ENCODE measurements around the gene ZNF557. TPM values are rescaled to one million over a fixed set of nuclear protein-coding genes. Genes with fewer than 3 reads are reported as not detected.

The ZNF557 gene
- total RNA-seq, 1 experiment from 2014 or later = 9.4 TPM

DNA sequence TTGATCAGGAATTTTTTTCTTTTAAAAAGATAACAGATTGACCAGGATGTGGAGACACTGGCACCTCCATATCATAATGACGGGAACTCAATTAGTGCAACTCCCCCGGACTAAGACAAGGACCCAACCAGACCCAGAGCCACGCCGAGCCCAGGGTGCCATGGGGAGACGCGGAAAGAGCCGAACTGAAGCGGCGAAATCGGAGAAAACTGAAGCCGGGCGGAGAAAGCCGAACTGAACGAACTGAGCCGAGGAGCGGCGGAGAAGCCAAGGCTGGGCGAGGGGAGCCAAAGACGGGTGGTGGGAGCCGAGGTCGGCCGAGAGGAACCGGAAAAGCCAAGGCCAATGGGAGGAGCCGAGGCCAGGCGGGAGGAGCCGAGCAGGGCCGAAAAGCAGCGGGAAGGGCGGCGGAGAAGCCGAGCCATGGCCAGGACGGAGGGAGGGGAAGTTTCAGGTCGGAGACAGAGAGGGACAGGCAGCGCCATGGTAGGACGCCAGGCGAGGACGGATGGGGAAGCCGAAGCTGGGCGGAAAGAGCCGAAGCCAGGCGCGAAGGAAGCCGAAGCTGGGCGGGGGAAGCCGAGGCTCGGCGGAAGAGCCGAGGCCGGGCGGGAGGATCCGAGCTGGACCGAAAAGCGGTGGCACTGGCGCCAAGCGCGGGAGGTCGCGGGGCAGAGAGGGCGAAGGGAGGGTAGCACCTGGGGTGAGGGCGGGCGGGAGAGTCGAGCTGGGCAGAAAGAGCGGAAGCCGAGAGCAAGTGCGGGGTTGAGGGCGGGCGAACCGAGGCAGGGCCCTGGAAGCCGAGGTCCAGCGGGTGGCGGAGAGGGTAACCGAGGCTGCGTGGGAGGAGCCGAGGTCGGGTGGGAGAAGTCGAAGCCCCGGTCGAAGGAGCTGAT is 29.4 kb downstream of the ZNF557 start:
- Histone ChIP-seq H3K9me3 (replicated peaks) (peaks cover 21% of the 10 kb centered on the region), H3K4me3 (peak overlapping the region; percentile 64), H3K36me3 (no peaks in the 10 kb centered on the region), H3K4me1 (replicated peaks) (peaks cover 10% of the 10 kb centered on the region; the same call in 1 of the 2 replicates), H3K27ac (peak overlapping the region; percentile 54), H3K27me3 (replicated peaks) (0 out of 2 replicates have a peak, but pooled peaks cover 2% of the 10 kb centered on the region)
- peak; percentile 84 to 87 for DNase-seq (ENCODE audit: low read depth in 1 of 2, low spot score in 2 of 2)

DNA sequence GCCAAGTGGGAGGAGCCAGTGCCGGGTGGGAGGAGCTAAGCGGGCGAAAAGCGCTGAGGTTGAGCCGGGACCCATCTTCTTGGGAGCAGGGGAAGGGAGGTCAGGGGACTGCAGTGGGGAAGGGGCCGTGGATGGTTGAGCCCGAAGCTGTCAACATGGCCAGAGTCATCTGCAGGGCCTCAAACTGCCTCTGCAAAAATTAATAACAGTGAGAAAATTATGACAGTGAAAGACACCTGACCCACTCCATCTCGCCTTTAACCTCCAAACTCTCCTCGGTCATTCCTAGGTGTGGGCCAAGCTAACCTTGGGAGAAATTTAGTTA is 30.1 kb downstream of the ZNF557 start:
- Histone ChIP-seq H3K27ac (peak overlapping the region; percentile 54), H3K4me1 (replicated peaks) (peaks cover 10% of the 10 kb centered on the region; the same call in 1 of the 2 replicates), H3K4me3 (peak overlapping the region; percentile 64), H3K27me3 (replicated peaks) (0 out of 2 replicates have a peak, but pooled peaks cover 2% of the 10 kb centered on the region), H3K9me3 (replicated peaks) (peaks cover 21% of the 10 kb centered on the region), H3K36me3 (no peaks in the 10 kb centered on the region)
- DNase-seq (ENCODE audit: low read depth in 1 of 2, low spot score in 2 of 2) = no peak

DNA sequence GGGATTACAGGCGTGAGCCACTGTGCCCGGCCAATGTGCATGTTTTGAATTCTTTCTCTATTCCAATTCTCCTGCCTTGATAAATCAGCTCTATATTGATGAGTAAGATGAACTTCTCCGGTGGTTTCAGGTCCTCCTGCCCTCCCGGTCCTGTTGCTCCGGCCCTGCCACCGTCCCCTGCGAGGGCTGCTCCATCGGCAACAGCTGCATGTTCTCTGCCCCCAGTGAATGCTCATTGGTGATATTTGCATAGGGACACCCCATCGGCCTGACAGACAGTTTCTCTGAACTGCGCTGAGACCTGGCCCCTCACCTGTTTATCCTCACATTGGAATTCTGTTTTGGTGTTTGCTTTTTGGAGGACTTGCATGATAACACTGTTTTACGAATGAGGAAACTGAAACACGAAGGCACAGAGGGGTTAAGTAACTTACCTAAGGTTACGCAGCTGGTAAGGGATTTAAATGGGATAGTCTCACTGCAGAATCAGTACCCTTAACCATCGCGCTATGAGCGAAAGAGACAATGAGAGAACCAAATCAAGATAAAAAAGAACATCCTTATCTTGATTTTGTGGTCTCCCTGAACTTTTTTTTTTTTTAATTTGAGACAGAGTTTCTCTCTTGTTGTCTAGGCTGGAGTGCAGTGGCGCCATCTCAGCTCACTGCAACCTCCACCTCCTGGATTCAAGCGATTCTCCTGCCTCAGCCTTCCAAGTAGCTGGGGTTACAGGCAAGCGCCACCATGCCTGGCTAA is 32.2 kb downstream of the ZNF557 start:
- H3K36me3 ChIP-seq = no peaks in the 10 kb centered on the region
- H3K27ac ChIP-seq = no peak overlapping the region
- DNase-seq (ENCODE audit: low read depth in 1 of 2, low spot score in 2 of 2) = no peak
- H3K4me3 ChIP-seq = no peak overlapping the region
- peaks cover 10% of the 10 kb centered on the region; the same call in 1 of the 2 replicates for H3K4me1 ChIP-seq (replicated peaks)
- H3K27me3 ChIP-seq (replicated peaks) = 0 out of 2 replicates have a peak, but pooled peaks cover 2% of the 10 kb centered on the region
- H3K9me3 ChIP-seq (replicated peaks) = peaks cover 16% of the 10 kb centered on the region

DNA sequence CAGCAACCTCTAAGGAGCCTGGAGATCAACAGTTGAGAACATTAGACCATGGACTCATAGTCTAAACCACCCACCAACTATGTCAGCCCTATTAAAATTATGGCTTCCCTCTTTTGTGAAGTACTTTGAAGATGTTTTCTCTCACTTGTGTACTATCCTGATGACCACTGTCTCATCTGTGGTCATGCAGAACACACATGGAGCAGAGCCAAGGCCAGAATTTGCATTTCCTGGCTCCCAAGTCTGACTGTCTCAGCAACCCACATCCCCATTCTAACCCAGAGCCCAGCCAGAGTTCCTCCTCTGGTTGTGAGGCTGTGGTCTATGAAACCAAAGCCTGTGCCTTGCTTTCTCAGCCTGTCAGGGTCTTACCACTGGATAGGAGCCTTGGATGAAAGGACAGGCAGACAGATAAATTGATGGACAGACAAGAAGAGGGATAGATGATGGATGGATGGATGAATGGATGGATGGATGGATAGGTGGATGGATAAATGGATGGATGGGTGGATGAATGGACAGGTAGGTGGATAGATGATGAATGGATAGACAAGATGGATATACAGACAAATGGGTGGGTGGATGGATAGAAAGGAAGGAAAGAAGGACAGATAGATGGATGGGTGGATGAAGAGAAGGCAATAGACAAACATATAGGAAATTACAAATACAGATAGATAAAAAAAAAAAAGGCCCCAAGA is 35.4 kb downstream of the ZNF557 start:
- no peaks in the 10 kb centered on the region for H3K36me3 ChIP-seq
- H3K4me1 ChIP-seq (replicated peaks) = no peaks in the 10 kb centered on the region
- H3K27me3 ChIP-seq (replicated peaks) = no peaks in the 10 kb centered on the region
- H3K27ac ChIP-seq = no peak overlapping the region
- no peak for DNase-seq (ENCODE audit: low read depth in 1 of 2, low spot score in 2 of 2)
- no peak overlapping the region for H3K4me3 ChIP-seq
- H3K9me3 ChIP-seq (replicated peaks) = no peaks in the 10 kb centered on the region

DNA sequence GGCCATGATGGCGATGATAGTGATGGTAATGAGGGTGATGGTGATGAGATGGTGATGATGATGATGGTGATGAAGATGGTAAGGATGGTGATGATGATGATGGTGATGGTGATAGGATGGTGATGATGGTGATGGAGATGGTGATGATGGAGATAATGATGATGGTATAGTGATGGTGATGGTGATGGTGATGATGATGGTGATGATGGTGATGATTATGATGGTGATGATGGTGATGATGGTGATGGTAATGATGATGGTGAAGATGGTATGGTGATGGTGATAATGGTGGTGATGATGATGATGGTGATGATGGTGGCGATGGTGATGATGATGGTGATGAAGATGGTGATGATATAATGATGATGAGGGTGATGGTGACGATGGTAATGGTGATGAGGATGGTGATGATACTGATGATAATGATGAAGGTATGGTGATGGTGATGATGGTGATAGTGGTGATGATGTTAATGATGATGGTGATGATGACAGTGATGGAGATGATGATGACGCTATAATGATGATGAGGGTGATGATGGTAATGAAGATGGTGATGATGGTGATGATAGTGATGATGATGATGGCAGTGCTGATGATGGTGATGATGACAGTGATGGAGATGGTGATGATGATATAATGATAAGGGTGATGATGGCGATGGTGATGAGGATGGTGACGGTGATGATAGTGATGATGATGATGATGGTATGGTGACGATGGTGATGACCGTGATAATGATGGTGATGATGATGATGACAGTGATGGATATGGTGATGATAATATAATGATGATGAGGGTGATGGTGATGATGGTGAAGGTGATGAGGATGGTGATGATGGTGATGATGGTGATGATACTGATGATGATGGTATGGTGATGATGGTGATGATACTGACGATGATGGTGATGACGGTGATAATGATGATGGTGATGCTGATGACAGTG is 37.5 kb downstream of the ZNF557 start:
- no peak overlapping the region for H3K4me3 ChIP-seq
- H3K36me3 ChIP-seq = no peaks in the 10 kb centered on the region
- no peak for DNase-seq (ENCODE audit: low read depth in 1 of 2, low spot score in 2 of 2)
- H3K27ac ChIP-seq = no peak overlapping the region
- no peaks in the 10 kb centered on the region for H3K4me1 ChIP-seq (replicated peaks)
- no peaks in the 10 kb centered on the region for H3K27me3 ChIP-seq (replicated peaks)
- H3K9me3 ChIP-seq (replicated peaks) = no peaks in the 10 kb centered on the region

DNA sequence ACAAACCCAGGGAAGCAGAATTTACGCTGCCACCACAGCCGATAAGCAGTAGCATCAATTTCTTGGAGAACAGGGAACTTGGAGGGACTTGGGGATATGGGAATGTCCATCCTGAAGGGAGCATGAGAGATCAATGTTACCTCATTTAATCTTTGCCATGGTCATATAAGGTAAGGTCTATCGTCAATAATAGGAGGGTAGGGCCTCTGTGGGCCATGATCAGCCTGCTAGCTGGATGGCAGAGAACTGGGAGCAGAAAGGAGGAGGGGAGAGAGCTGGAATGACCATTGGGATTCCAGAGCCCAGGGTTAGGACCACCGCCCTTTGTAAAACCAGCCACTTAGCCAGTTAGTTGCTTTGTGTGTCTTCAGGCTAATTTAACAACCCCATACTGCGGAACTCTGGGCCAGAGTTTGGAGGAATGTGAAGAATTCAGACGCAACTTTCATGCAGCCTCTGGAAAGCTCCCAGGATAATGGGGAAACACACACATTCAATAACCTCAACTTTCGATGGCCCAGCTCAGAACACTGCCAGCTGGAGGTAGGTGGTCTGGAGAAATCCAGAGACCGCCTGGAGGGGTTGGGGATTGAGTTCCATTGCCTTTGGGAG is 40.3 kb downstream of the ZNF557 start:
- no peaks in the 10 kb centered on the region for H3K4me1 ChIP-seq (replicated peaks)
- no peak overlapping the region for H3K27ac ChIP-seq
- H3K27me3 ChIP-seq (replicated peaks) = no peaks in the 10 kb centered on the region
- H3K36me3 ChIP-seq = no peaks in the 10 kb centered on the region
- peaks cover 3% of the 10 kb centered on the region; the same call in 1 of the 2 replicates for H3K9me3 ChIP-seq (replicated peaks)
- DNase-seq (ENCODE audit: low read depth in 1 of 2, low spot score in 2 of 2) = no peak
- no peak overlapping the region for H3K4me3 ChIP-seq

DNA sequence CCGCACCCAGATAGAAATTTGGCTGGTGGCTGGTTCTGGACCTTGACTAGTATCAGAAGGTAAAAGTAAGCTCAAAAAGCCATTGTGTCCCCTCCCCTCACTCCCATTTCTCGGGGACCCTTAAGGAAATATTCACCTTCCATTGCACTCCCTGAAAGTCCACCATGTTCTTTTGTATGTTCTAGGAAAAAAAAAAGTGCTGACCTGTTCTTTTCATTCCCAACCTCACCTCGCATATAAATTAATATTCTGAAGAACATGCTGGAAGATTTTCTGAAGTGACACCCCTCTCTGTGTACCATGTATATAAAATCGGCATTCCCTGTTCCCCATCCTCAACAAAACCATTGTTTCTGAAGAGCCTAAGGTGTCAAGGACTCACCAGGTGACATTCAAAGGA is 43.2 kb downstream of the ZNF557 start:
- H3K27me3 ChIP-seq (replicated peaks) = no peaks in the 10 kb centered on the region
- no peak overlapping the region for H3K4me3 ChIP-seq
- H3K36me3 ChIP-seq = no peaks in the 10 kb centered on the region
- no peaks in the 10 kb centered on the region for H3K4me1 ChIP-seq (replicated peaks)
- peaks cover 3% of the 10 kb centered on the region; the same call in 1 of the 2 replicates for H3K9me3 ChIP-seq (replicated peaks)
- no peak overlapping the region for H3K27ac ChIP-seq
- DNase-seq (ENCODE audit: low read depth in 1 of 2, low spot score in 2 of 2) = no peak

DNA sequence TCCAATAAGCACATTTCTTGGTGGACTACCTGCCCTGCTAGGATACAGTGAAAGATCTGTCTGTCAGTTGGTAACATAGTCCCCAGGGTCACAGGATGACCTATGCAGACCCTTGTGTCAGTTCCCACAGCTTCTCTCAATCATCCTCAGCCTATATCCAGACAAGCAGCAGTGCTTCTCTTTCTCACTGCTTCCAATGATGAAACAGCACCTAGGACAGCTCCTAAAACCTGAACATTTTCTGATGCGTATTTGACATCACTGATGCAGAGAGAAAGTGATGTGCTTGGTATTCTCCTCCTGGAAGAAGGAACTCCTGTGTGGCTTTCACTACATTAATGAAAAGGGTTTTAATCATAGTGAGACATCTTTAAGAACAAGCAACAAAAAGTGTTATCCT is 43.7 kb downstream of the ZNF557 start:
- no peaks in the 10 kb centered on the region for H3K4me1 ChIP-seq (replicated peaks)
- H3K27me3 ChIP-seq (replicated peaks) = no peaks in the 10 kb centered on the region
- H3K27ac ChIP-seq = no peak overlapping the region
- no peak for DNase-seq (ENCODE audit: low read depth in 1 of 2, low spot score in 2 of 2)
- H3K9me3 ChIP-seq (replicated peaks) = peaks cover 3% of the 10 kb centered on the region; the same call in 1 of the 2 replicates
- no peaks in the 10 kb centered on the region for H3K36me3 ChIP-seq
- no peak overlapping the region for H3K4me3 ChIP-seq

DNA sequence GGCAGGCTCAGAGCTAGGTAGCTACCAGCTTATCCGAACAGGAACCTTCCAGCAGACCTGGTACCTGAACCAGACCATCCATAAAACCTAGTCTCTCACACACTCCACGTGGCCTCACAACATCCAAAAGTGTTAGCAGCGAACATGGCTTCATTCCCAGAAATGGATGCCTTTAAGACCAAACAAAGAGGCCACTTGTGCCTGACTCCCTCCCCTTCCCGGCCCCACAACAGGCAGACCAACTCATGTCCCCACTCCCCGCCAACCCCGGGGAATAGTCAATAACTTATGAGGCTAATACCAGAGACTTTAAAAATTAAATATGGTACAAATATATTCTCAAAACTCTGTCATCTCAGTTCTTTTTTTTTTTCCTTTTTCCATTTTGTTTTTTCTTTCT is 46.2 kb downstream of the ZNF557 start:
- no peaks in the 10 kb centered on the region for H3K27me3 ChIP-seq (replicated peaks)
- H3K9me3 ChIP-seq (replicated peaks) = peaks cover 9% of the 10 kb centered on the region
- no peak overlapping the region for H3K27ac ChIP-seq
- no peaks in the 10 kb centered on the region for H3K4me1 ChIP-seq (replicated peaks)
- no peaks in the 10 kb centered on the region for H3K36me3 ChIP-seq
- DNase-seq (ENCODE audit: low read depth in 1 of 2, low spot score in 2 of 2) = no peak
- H3K4me3 ChIP-seq = no peak overlapping the region

DNA sequence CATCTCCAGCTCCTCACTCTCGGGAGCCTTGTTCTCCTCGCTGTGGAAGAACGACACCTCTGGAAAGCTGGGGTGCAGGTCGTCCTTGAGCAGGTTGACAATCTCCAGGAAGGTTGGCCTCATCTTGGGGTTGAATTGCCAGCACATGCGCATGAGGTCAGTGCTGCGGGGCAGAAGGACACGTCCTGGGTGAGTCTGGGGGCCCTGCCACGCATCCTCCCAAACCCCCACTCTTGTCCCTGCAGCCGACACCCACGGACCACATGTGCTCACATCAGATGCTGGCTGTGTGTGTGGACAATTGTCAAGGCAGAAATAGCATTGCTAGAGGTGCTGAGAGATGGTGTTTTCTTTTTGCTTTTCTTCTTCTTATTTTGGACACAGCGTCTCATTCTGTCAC is 47.7 kb downstream of the ZNF557 start:
- peaks cover 10% of the 10 kb centered on the region for H3K9me3 ChIP-seq (replicated peaks)
- H3K27ac ChIP-seq = no peak overlapping the region
- no peaks in the 10 kb centered on the region for H3K4me1 ChIP-seq (replicated peaks)
- no peaks in the 10 kb centered on the region for H3K27me3 ChIP-seq (replicated peaks)
- no peak for DNase-seq (ENCODE audit: low read depth in 1 of 2, low spot score in 2 of 2)
- H3K4me3 ChIP-seq = no peak overlapping the region
- no peaks in the 10 kb centered on the region for H3K36me3 ChIP-seq

DNA sequence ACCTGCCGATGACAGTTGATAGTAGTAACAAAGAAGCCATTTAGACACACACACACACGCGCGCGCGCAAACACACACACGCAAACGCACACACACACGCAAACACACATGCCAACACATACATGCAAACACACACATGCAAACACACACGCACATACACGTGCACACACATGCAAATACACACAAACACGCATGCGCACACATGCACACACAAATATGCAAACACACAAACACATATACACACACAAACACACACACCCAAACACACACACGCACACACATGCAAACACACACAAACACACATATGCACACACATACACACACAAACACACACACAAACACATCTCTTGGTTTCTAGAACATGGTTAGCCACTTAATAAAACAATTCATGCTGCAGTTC is 50.1 kb downstream of the ZNF557 start:
- Histone ChIP-seq H3K27ac (no peak overlapping the region), H3K4me3 (no peak overlapping the region), H3K36me3 (no peaks in the 10 kb centered on the region), H3K4me1 (replicated peaks) (no peaks in the 10 kb centered on the region), H3K9me3 (replicated peaks) (peaks cover 9% of the 10 kb centered on the region; the same call in 1 of the 2 replicates), H3K27me3 (replicated peaks) (no peaks in the 10 kb centered on the region)
- no peak for DNase-seq (ENCODE audit: low read depth in 1 of 2, low spot score in 2 of 2)

DNA sequence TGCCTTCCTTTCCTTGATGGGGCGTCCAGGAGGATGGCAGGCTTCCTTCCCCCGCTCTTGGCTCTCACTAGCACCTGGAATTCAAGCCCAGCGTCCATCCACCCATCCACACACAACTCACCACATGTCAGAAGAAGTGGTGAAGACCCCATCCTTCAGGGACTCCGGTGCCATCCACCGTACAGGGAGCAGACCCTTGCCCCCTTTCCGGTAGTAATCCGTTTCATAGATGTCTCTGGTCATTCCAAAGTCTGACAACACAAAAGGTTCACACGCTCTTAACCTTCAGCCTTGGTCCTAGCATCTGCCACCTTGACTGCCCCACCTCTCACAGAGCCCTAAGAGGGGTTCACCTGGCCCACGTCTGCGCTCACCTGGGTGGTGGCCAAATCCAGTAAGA is 51.0 kb downstream of the ZNF557 start:
- Histone ChIP-seq H3K4me3 (no peak overlapping the region), H3K27me3 (replicated peaks) (no peaks in the 10 kb centered on the region), H3K27ac (no peak overlapping the region), H3K4me1 (replicated peaks) (no peaks in the 10 kb centered on the region), H3K9me3 (replicated peaks) (peaks cover 9% of the 10 kb centered on the region; the same call in 1 of the 2 replicates), H3K36me3 (no peaks in the 10 kb centered on the region)
- DNase-seq (ENCODE audit: low read depth in 1 of 2, low spot score in 2 of 2) = no peak

All from SJSA1 (cell line).